Measurements from ENCODE around the gene EZR.

- TF ChIP-seq CTCF (IDR thresholded peaks at IDR 0.05), result no peak
- no peak for TF ChIP-seq CHD2 (IDR thresholded peaks at IDR 0.05; ENCODE audit: low read length, partially characterized antibody)
- no peak for TF ChIP-seq KDM1A (IDR thresholded peaks at IDR 0.05; ENCODE audit: low read depth)
- TF ChIP-seq EP300 (IDR thresholded peaks at IDR 0.05), result no peak
- TF ChIP-seq GATA3 (IDR thresholded peaks at IDR 0.05; ENCODE audit: borderline replicate concordance), result no peak
- no peak for TF ChIP-seq HOXB13 (CRISPR knock-in tag; IDR thresholded peaks at IDR 0.05; ENCODE audit: low read depth)
- no peak for TF ChIP-seq POLR2A (IDR thresholded peaks at IDR 0.05; ENCODE audit: low read length)
- TF ChIP-seq CHD4 (IDR thresholded peaks at IDR 0.05; ENCODE audit: borderline replicate concordance), result no peak
- TF ChIP-seq NR3C1 (IDR thresholded peaks at IDR 0.05), result no peak
- TF ChIP-seq MYC (IDR thresholded peaks at IDR 0.05; ENCODE audit: borderline replicate concordance, low read length), result no peak
- no peak for TF ChIP-seq RFX5 (IDR thresholded peaks at IDR 0.05)
- TF ChIP-seq SMC3 (IDR thresholded peaks at IDR 0.05), result no peak
- no peak for TF ChIP-seq REST (IDR thresholded peaks at IDR 0.05)
- TF ChIP-seq JUNB (IDR thresholded peaks at IDR 0.05), result no peak
Observed at GRCh38 chr6:158781692-158782373, 37.3 kb downstream of the EZR start.

Measured in A549 (cell line).